Ishikawa (cell line): ENCODE data around the gene OBI1.

Experiments
- CEBPB ChIP-seq: IDR thresholded peaks from 2 replicates; pipeline ENCODE4 v1.6.1; 2012
- CREB1 ChIP-seq: IDR thresholded peaks from 2 replicates; pipeline ENCODE4 v1.6.1; 2012; ENCODE audit warnings: low read depth
- EGR1 ChIP-seq: IDR thresholded peaks from 2 replicates; pipeline ENCODE4 v1.6.1; 2012
- EP300 ChIP-seq: IDR thresholded peaks from 2 replicates; pipeline ENCODE4 v1.6.1; 2012; ENCODE audit warnings: borderline replicate concordance
- FOXM1 ChIP-seq: IDR thresholded peaks from 2 replicates; pipeline ENCODE4 v1.6.1; 2012; ENCODE audit warnings: low read depth, borderline replicate concordance
- NFIC ChIP-seq: IDR thresholded peaks from 2 replicates; pipeline ENCODE4 v1.6.1; 2012
- RAD21 ChIP-seq: IDR thresholded peaks from 2 replicates; pipeline ENCODE4 v1.6.1; 2012; ENCODE audit warnings: low read depth
- TAF1 ChIP-seq: IDR thresholded peaks from 2 replicates; pipeline ENCODE4 v1.6.1; 2012; ENCODE audit warnings: low read depth, mild to moderate bottlenecking
- TCF12 ChIP-seq: IDR thresholded peaks from 2 replicates; pipeline ENCODE4 v1.6.1; 2012; ENCODE audit warnings: low read depth
- TEAD4 ChIP-seq: IDR thresholded peaks from 2 replicates; pipeline ENCODE4 v1.6.1; 2012
- USF1 ChIP-seq: IDR thresholded peaks from 2 replicates; pipeline ENCODE4 v1.6.1; 2012
- YY1 ChIP-seq: IDR thresholded peaks from 2 replicates; pipeline ENCODE4 v1.6.1; 2012; ENCODE audit warnings: low read depth
- ZBTB7A ChIP-seq: IDR thresholded peaks from 2 replicates; pipeline ENCODE4 v1.6.1; 2012; ENCODE audit warnings: low read depth
- TF ChIP-seq, protein P1 (sequence below): IDR thresholded peaks from 2 replicates; pipeline ENCODE4 v1.6.1; 2012
- TF ChIP-seq, protein P2 (sequence below): IDR thresholded peaks from 2 replicates; pipeline ENCODE4 v1.6.1; 2012; ENCODE audit warnings: low read depth, mild to moderate bottlenecking

OBI1 gene

DNA sequence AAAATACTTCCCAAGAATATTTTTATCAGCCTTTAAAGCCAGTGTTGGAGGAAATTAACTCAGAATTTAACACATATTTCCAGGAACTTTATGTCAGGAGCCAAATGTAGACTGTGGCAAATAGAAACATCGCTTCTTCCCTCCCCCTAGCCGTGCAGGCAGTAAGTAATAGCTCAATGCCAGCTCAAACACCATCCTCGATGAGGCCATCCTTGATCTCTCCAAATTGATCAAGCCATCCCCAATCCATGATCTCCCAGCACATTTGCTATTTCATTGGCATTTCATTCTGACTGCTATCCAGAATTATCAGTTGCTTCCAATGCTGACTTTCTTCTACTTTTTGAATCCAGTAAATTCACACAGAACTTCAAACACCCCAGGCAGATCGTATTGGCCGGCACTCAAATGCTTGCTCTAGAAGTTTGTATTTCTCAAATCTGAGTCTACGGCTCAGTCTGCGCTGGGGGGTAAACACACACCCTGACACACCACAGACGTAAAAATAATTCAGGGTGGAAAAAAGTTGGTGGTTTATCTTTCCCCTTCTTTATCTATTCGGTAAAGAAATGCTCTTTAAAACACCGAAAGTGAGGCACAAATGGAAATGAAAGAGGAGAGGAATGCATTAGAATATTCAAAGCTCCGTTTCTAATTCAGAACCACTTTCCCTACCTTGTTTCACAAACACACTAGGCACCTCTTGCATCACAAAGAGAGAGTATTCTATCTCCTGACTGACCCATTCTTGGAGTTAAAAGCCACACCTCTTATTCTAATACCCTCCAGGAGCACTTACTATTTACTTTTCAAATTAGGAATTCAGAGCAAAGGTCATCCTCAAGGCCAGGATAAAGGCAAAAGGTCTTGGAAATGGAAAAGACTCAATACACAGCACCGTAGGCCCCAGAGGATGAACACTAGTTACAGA lies 991 bp downstream of the OBI1 start:
- TF ChIP-seq USF1 (no peak), TEAD4 (no peak), YY1 (no peak), EGR1 (no peak), CREB1 (no peak), ZBTB7A (no peak), CEBPB (no peak), RAD21 (no peak), TAF1 (no peak), FOXM1 (no peak), NFIC (no peak), TCF12 (no peak), EP300 (no peak)
- TF ChIP-seq, protein P1, sequence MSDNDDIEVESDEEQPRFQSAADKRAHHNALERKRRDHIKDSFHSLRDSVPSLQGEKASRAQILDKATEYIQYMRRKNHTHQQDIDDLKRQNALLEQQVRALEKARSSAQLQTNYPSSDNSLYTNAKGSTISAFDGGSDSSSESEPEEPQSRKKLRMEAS = no peak
- TF ChIP-seq, protein P2, sequence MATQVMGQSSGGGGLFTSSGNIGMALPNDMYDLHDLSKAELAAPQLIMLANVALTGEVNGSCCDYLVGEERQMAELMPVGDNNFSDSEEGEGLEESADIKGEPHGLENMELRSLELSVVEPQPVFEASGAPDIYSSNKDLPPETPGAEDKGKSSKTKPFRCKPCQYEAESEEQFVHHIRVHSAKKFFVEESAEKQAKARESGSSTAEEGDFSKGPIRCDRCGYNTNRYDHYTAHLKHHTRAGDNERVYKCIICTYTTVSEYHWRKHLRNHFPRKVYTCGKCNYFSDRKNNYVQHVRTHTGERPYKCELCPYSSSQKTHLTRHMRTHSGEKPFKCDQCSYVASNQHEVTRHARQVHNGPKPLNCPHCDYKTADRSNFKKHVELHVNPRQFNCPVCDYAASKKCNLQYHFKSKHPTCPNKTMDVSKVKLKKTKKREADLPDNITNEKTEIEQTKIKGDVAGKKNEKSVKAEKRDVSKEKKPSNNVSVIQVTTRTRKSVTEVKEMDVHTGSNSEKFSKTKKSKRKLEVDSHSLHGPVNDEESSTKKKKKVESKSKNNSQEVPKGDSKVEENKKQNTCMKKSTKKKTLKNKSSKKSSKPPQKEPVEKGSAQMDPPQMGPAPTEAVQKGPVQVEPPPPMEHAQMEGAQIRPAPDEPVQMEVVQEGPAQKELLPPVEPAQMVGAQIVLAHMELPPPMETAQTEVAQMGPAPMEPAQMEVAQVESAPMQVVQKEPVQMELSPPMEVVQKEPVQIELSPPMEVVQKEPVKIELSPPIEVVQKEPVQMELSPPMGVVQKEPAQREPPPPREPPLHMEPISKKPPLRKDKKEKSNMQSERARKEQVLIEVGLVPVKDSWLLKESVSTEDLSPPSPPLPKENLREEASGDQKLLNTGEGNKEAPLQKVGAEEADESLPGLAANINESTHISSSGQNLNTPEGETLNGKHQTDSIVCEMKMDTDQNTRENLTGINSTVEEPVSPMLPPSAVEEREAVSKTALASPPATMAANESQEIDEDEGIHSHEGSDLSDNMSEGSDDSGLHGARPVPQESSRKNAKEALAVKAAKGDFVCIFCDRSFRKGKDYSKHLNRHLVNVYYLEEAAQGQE = no peak

DNA sequence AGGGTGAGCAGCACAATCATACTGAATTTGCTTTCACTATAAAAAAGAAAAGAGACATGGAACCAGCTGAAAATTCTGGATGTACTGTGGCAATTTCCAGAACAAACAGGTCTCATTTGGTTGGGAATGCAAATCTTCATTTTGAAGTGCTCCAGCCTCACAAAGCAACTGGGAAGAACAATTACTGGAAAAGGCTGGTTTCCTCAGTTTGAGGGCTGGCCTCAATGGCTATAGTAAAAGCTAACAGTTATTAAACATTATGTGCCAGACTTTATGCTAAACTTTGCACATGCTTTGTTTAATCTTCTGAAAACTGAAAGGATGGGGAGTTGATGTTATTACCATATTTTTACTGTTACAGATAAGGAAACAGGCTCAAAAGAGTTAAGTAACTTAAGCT lies 3.0 kb downstream of the OBI1 start:
- TF ChIP-seq RAD21 = no peak
- TF ChIP-seq FOXM1 = no peak
- no peak for TF ChIP-seq TEAD4
- TF ChIP-seq CREB1 = no peak
- TF ChIP-seq, protein P2 = no peak
- TF ChIP-seq, protein P1 = no peak
- no peak for TF ChIP-seq TAF1
- no peak for TF ChIP-seq YY1
- TF ChIP-seq CEBPB = no peak
- no peak for TF ChIP-seq TCF12
- TF ChIP-seq NFIC = no peak
- TF ChIP-seq ZBTB7A = no peak
- no peak for TF ChIP-seq EGR1
- no peak for TF ChIP-seq USF1
- TF ChIP-seq EP300 = no peak

- TF ChIP-seq EP300 (no peak), CREB1 (no peak), RAD21 (no peak), CEBPB (no peak), TEAD4 (no peak), EGR1 (no peak), USF1 (no peak), ZBTB7A (no peak), TCF12 (no peak), TAF1 (no peak), YY1 (no peak), NFIC (no peak), FOXM1 (no peak)
- TF ChIP-seq, protein P2 = no peak
- TF ChIP-seq, protein P1 = no peak
Observed at GRCh38 chr13:78655007-78655406, 3.9 kb downstream of the OBI1 start.
